ENCODE results near the gene IFNAR1. TPM values are rescaled to one million over a fixed set of nuclear protein-coding genes. Genes with fewer than 3 reads are reported as not detected.

Gene IFNAR1
- total and polyA plus RNA-seq, 9 of the 15 experiments (the other 6 are each of a cell fraction or from before 2014, with no cell fraction given): 8.6 to 31.8 (median 14.8) TPM

- TF ChIP-seq ZNF407 (IDR thresholded peaks at IDR 0.05; ENCODE audit: low read depth): no peak
- TF ChIP-seq TAF1 (IDR thresholded peaks at IDR 0.05; ENCODE audit: control insufficient read depth, extremely low read depth, insufficient read depth, low read length, severe bottlenecking): no peak
- no peak for TF ChIP-seq ZNF780A (CRISPR knock-in tag; IDR thresholded peaks at IDR 0.05)
- no peak for TF ChIP-seq ZNF165 (CRISPR knock-in tag; IDR thresholded peaks at IDR 0.05; ENCODE audit: borderline replicate concordance)
- no peak for TF ChIP-seq RBM14 (IDR thresholded peaks at IDR 0.05; ENCODE audit: borderline replicate concordance, insufficient read depth, low read depth, low read length)
- no peak for TF ChIP-seq NFE2 (IDR thresholded peaks at IDR 0.05; ENCODE audit: low read depth)
- no peak for TF ChIP-seq HDAC8 (tag; IDR thresholded peaks at IDR 0.05)
- TF ChIP-seq THRAP3 (IDR thresholded peaks at IDR 0.05; ENCODE audit: borderline replicate concordance): no peak
- TF ChIP-seq FUS (optimal IDR thresholded peaks at IDR 0.05; ENCODE audit: low read depth, low read length): no peak
- no peak for TF ChIP-seq RBFOX2 (IDR thresholded peaks at IDR 0.05; ENCODE audit: low read depth, low read length)
- TF ChIP-seq XRCC3 (IDR thresholded peaks at IDR 0.05): no peak
These were observed 72.2 kb downstream of the IFNAR1 start (continued) for GRCh38 chr21:33396951-33397350.
